GM21423 (cell line): ENCODE measurements around the gene IL18RAP.

ENCODE experiments used
- ATAC-seq: cut with Tn5 transposase; IDR thresholded peaks from one replicate; pipeline ENCODE4 v1.9.1; 2021; ENCODE audit warnings: mild to moderate bottlenecking, moderate library complexity; ENCODE audit not compliant: unreplicated experiment

Gene IL18RAP

DNA sequence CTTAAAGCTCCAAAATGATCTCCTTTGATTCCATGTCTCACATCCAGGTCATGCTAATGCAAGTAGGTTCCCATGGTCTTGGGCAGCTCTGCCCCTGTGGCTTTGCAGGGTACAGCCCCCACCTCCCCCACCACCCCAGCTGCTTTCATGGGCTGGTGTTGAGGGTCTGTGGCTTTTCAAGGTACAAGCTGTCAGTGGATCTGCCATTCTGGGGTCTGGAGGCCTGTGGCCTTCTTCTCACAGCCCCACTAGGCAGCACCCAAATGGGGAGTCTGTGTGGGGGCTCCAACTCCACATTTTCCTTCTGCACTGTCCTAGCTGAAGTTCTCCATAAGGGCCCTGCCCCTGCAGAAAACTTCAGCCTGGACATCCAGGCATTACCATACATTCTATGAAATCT lies 69.0 kb downstream of the IL18RAP start:
- ATAC-seq: no peak

GRCh38 chr2:102494570-102494969 lies 71.6 kb downstream of the IL18RAP start:
- ATAC-seq: no peak

- ATAC-seq: no peak
These were observed 75.5 kb downstream of the IL18RAP start for GRCh38 chr2:102498414-102498813.

DNA sequence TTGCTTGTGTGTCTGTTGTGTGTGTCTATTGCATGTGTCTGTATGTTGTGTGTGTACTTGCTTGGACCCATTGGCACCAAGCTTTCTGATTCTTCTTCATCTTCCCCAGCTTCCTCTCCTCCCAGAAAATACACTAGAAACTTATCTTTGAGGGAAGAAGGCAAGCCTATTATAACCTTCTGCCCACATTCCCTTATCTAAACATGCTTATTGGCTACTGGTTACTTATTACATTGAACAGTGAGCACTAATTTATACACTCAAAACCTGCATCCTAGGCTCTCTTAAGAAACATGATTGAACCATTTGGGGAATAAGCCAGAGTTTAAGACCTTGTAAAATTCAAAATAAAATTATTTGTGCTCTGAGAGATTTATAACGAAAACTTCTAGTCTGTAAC lies 76.6 kb downstream of the IL18RAP start:
- ATAC-seq: no peak
